Right lobe of liver (tissue), 6 donors: ENCODE results near the gene ABCA12. TPM values are rescaled to one million over a fixed set of nuclear protein-coding genes. Genes with fewer than 3 reads are reported as not detected.
"Not testable (repeated sequence)": the region's sequence is repeated elsewhere in the genome, so short reads cannot be mapped to it uniquely, and the experiment has no call there.

Experiments
- ATAC-seq, 4 donors: fragments of 200-7000 bp; cut with Tn5 transposase; one replicate each; pipeline ENCODE4 v1.9.1; 2020; ENCODE audit warnings: mild to moderate bottlenecking in 4 of 4, moderate library complexity in 4 of 4
- DNase-seq, 3 donors: peaks; one replicate each; pipeline ENCODE4 v3.0.0-alpha.2; 2020
- H3K27ac ChIP-seq, 3 donors: fragments of 200-600 bp; one replicate each; pipeline ENCODE4 v1.8.0; 2022
- H3K27me3 ChIP-seq, 2 donors: fragments of 200-600 bp; one replicate each; pipeline ENCODE4 v1.8.0; 2022
- H3K36me3 ChIP-seq, 4 donors: fragments of 200-600 bp; sonication (generic) in 1 of 4; one replicate each; pipeline versions ENCODE4 v1.5.1 to v1.8.0; 2017 to 2022; ENCODE audit warnings: control low read depth in 1 of 4
- H3K4me1 ChIP-seq, 4 donors: fragments of 200-600 bp; sonication (generic) in 1 of 4; one replicate each; pipeline versions ENCODE4 v1.5.1 to v1.8.0; 2017 to 2022; ENCODE audit warnings: control low read depth in 1 of 4
- H3K4me3 ChIP-seq, 3 donors: fragments of 200-600 bp; one replicate each; pipeline ENCODE4 v1.8.0; 2022
- H3K9me3 ChIP-seq, 4 donors: fragments of 200-600 bp; sonication (generic) in 1 of 4; one replicate each; pipeline versions ENCODE4 v1.5.1 to v1.8.0; 2017 to 2022; ENCODE audit warnings: control low read depth in 1 of 4
- CTCF ChIP-seq, 4 donors: fragments of 200-600 bp in 3 of 4; fragments of 450-650 bp in 1 of 4; IDR thresholded peaks; one replicate each; pipeline versions ENCODE4 v1.5.1 to v1.8.0; 2016 to 2022; ENCODE audit warnings: antibody characterized with exemption in 4 of 4, mild to moderate bottlenecking in 2 of 4
- POLR2A ChIP-seq: fragments of 450-650 bp; IDR thresholded peaks from one replicate; pipeline ENCODE4 v1.6.1; 2017; ENCODE audit warnings: antibody characterized with exemption, mild to moderate bottlenecking
- WGBS: methylation state at CpG from one replicate; pipeline ENCODE4 v1.1.6; 2018; ENCODE audit warnings: low coverage, low lambda C conversion rate; ENCODE audit not compliant: insufficient coverage; ENCODE audit errors: missing lambda C conversion rate; 5-methylcytosine and 5-hydroxymethylcytosine counted together
- intact Hi-C, 2 donors: fragments of 100-400 bp; cut with DNase I; formaldehyde crosslinking; loops; one replicate each; pipeline versions ENCODE4 v1.11.2 to v1.14.1; 2022
- total RNA-seq, 6 experiments: library from RNA; depleted of rRNA in 2 of 6; stranded (reverse); fragments of >200 nt in 2 of 6; fragmentation: NEBNext Ultra II Directional in 3 of 6; extraction: Animal tissue kit (Norgen Biotek cat#: 25700) in 3 of 6; gene quantifications; one replicate each; pipeline versions ENCODE4 v1.1.0 to v1.2.4, GENCODE V29; 2016 to 2023
- donor health status: DM: no; HTN: yes; CAD: no.
- donor health status: DM: no; HTN: no; CAD: no.
- donor health status: DM: no; HTN: no; CAD: no.
- donor health status: DM: no; HTN: yes; CAD: no.
- donor health status: DM: no; HTN: yes; CAD: no.

The ABCA12 gene
- total RNA-seq, 6 experiments from 2014 or later = not detected

- no peak overlapping the region for H3K4me3 ChIP-seq
- ATAC-seq (peak in 1 of 4 donors; percentile 36), DNase-seq (no peak)
- intact Hi-C loops = no loop called here
- no peaks in the 10 kb centered on the region for H3K27me3 ChIP-seq
- H3K4me1 ChIP-seq = no peaks in the 10 kb centered on the region
- H3K9me3 ChIP-seq = no peaks in the 10 kb centered on the region
- no peak overlapping the region for H3K27ac ChIP-seq
- 18% methylated on average over 3 of the region's 3 CpGs for WGBS
- H3K36me3 ChIP-seq = no peaks in the 10 kb centered on the region
- no peak for TF ChIP-seq POLR2A
- no peak for TF ChIP-seq CTCF (IDR thresholded peaks at IDR 0.05)
Observed at GRCh38 chr2:215171151-215171550, 32.7 kb upstream of the ABCA12 start.

- intact Hi-C loops, H3K27me3 ChIP-seq, H3K4me3 ChIP-seq, H3K27ac ChIP-seq, ATAC-seq, H3K9me3 ChIP-seq, DNase-seq, H3K4me1 ChIP-seq, H3K36me3 ChIP-seq: not testable (repeated sequence)
- WGBS = 39% methylated on average over 2 of the region's 2 CpGs
Observed at GRCh38 chr2:215166505-215166904, 28.1 kb upstream of the ABCA12 start.

GRCh38 chr2:215163319-215163718, 24.9 kb upstream of the ABCA12 start:
- WGBS = 81% methylated on average over 12 of the region's 31 CpGs
- H3K36me3 ChIP-seq, ATAC-seq, H3K4me3 ChIP-seq, H3K27ac ChIP-seq, intact Hi-C loops, DNase-seq, H3K4me1 ChIP-seq, H3K27me3 ChIP-seq, H3K9me3 ChIP-seq: not testable (repeated sequence)

- ATAC-seq = no peak
Observed at GRCh38 chr2:215161301-215161829, 22.9 kb upstream of the ABCA12 start.

GRCh38 chr2:215160081-215160480, 21.7 kb upstream of the ABCA12 start:
- H3K27me3 ChIP-seq = no peaks in the 10 kb centered on the region
- no peaks in the 10 kb centered on the region for H3K4me1 ChIP-seq
- H3K27ac ChIP-seq = no peak overlapping the region
- TF ChIP-seq POLR2A (no peak), CTCF (IDR thresholded peaks at IDR 0.05) (no peak)
- H3K4me3 ChIP-seq = no peak overlapping the region
- ATAC-seq (no peak), DNase-seq (no peak)
- intact Hi-C loops = no loop called here
- WGBS = 100% methylated on average over 1 of the region's 1 CpG
- no peaks in the 10 kb centered on the region for H3K36me3 ChIP-seq
- H3K9me3 ChIP-seq = no peaks in the 10 kb centered on the region

More at GRCh38 chr2:215161301-215161829, 22.9 kb upstream of the ABCA12 start:
- H3K4me1 ChIP-seq = no peaks in the 10 kb centered on the region
- H3K27me3 ChIP-seq = no peaks in the 10 kb centered on the region
- H3K36me3 ChIP-seq = no peaks in the 10 kb centered on the region
- intact Hi-C loops = no loop called here
- 77% methylated on average over 4 of the region's 8 CpGs for WGBS
- H3K27ac ChIP-seq = no peak overlapping the region
- TF ChIP-seq POLR2A = no peak
- TF ChIP-seq CTCF (IDR thresholded peaks at IDR 0.05) = no peak
- H3K9me3 ChIP-seq = no peaks in the 10 kb centered on the region
- DNase-seq = no peak
- H3K4me3 ChIP-seq = no peak overlapping the region

GRCh38 chr2:215156453-215156852, 18.0 kb upstream of the ABCA12 start:
- H3K27ac ChIP-seq = no peak overlapping the region
- H3K36me3 ChIP-seq = no peaks in the 10 kb centered on the region
- no peaks in the 10 kb centered on the region for H3K27me3 ChIP-seq
- H3K9me3 ChIP-seq = no peaks in the 10 kb centered on the region
- whole genome bisulfite sequencing = 39% methylated on average over 2 of the region's 2 CpGs
- ATAC-seq (no peak), DNase-seq (no peak)
- no peak overlapping the region for H3K4me3 ChIP-seq
- no peaks in the 10 kb centered on the region for H3K4me1 ChIP-seq
- no peak for TF ChIP-seq CTCF (IDR thresholded peaks at IDR 0.05)
- no peak for TF ChIP-seq POLR2A
- intact Hi-C loops = no loop called here
